OCI-LY7 (cell line): Measurements from ENCODE around the gene TMEM89. TPM values are rescaled to one million over a fixed set of nuclear protein-coding genes. Genes with fewer than 3 reads are reported as not detected.

Experiments
- BruUV-seq: library from RNA; stranded (reverse); fragments of 400-500 nt; replicated peaks from 2 replicates; lab custom pipeline; 2021; lab: Mats Ljungman, UMichigan
- CTCF ChIA-PET: fragments of 300-600 bp; sonication (Branson Sonifier 250); formaldehyde crosslinking; loops from one replicate; lab custom pipeline; 2022; ENCODE audit warnings: antibody characterized with exemption; ENCODE audit not compliant: unreplicated experiment; lab: Charles Lee
- POLR2A ChIA-PET: fragments of 300-600 bp; sonication (Branson Sonifier 250); formaldehyde crosslinking; loops from one replicate; lab custom pipeline; 2022; ENCODE audit warnings: antibody characterized with exemption; lab: Charles Lee
- DNase-seq: peaks from one replicate; pipeline ENCODE4 v3.0.0-alpha.2; 2015; ENCODE audit warnings: low spot score
- H2AFZ ChIP-seq: fragments of 200-600 bp; sonication (generic), shearing (Covaris generic); 2 replicates; pipeline ENCODE4 v1.6.1; 2014; ENCODE audit warnings: mild to moderate bottlenecking, antibody characterized with exemption, low read length, moderate library complexity
- H3K27ac ChIP-seq: fragments of 200-600 bp; sonication (generic); 2 replicates; pipeline ENCODE4 v1.5.1; 2014; ENCODE audit warnings: mixed run types, low read depth, mild to moderate bottlenecking, moderate library complexity, low read length, inconsistent platforms; ENCODE audit not compliant: poor library complexity, severe bottlenecking
- H3K36me3 ChIP-seq: fragments of 200-600 bp; sonication (generic); 2 replicates; pipeline ENCODE4 v1.6.1; 2014; ENCODE audit warnings: mild to moderate bottlenecking, antibody characterized with exemption, low read length, moderate library complexity, mixed read lengths; ENCODE audit not compliant: insufficient read depth
- H3K4me1 ChIP-seq: fragments of 200-600 bp; sonication (generic); 2 replicates; pipeline ENCODE4 v1.5.1; 2014; ENCODE audit warnings: mild to moderate bottlenecking, low read length; ENCODE audit not compliant: insufficient read depth, poor library complexity, severe bottlenecking
- H3K4me2 ChIP-seq: fragments of 200-600 bp; sonication (generic); 2 replicates; pipeline ENCODE4 v1.6.1; 2014; ENCODE audit warnings: mild to moderate bottlenecking, low read length
- H3K4me3 ChIP-seq: fragments of 200-600 bp; sonication (generic); 2 replicates; pipeline ENCODE4 v1.5.1; 2014; ENCODE audit warnings: mild to moderate bottlenecking, low read depth, low read length; ENCODE audit not compliant: poor library complexity, severe bottlenecking
- H3K79me2 ChIP-seq: fragments of 200-600 bp; sonication (generic); 2 replicates; pipeline ENCODE4 v1.6.1; 2016; ENCODE audit warnings: low read depth, mild to moderate bottlenecking, low read length, moderate library complexity, mixed read lengths; ENCODE audit not compliant: insufficient read depth
- H3K9me2 ChIP-seq: fragments of 200-600 bp; sonication (generic); 2 replicates; pipeline ENCODE4 v1.6.1; 2016; ENCODE audit warnings: mild to moderate bottlenecking, low read length, mixed read lengths; ENCODE audit not compliant: insufficient read depth
- H3K9me3 ChIP-seq: fragments of 200-600 bp; sonication (generic); 2 replicates; pipeline ENCODE4 v1.6.1; 2014; ENCODE audit warnings: mild to moderate bottlenecking, mixed run types, low read length, mixed read lengths
- H4K20me1 ChIP-seq: fragments of 200-600 bp; sonication (generic); 2 replicates; pipeline ENCODE4 v1.6.1; 2014; ENCODE audit warnings: mild to moderate bottlenecking, antibody characterized with exemption, low read length, moderate library complexity, mixed read lengths; ENCODE audit not compliant: insufficient read depth
- CTCF ChIP-seq: fragments of 200-600 bp; sonication (generic); conservative IDR thresholded peaks from 2 replicates; pipeline ENCODE4 v1.5.1; 2014; ENCODE audit warnings: mild to moderate bottlenecking, antibody characterized with exemption, low read length, moderate library complexity, mixed read lengths
- EZH2phosphoT487 ChIP-seq: fragments of 200-600 bp; sonication (generic); IDR thresholded peaks from 2 replicates; pipeline ENCODE4 v1.6.1; 2018; ENCODE audit warnings: low read depth, borderline replicate concordance, mild to moderate bottlenecking, mixed run types, antibody characterized with exemption, low read length, moderate library complexity, mixed read lengths
- intact Hi-C: fragments of 100-400 bp; cut with micrococcal nuclease; formaldehyde crosslinking; loops from one replicate; pipeline ENCODE4 v1.10.0; 2022; ENCODE audit not compliant: unreplicated experiment
- total RNA-seq, 2 experiments: library from RNA; depleted of rRNA in 1 of 2; stranded (reverse); fragments of >200 nt in 1 of 2; shearing (Covaris generic) in 1 of 2; gene quantifications; 2 replicates each; pipeline ENCODE4 v1.2.3, GENCODE V29; 2014 to 2022

TMEM89 gene
- total RNA-seq, 2 experiments from 2014 or later, result 1.6 TPM; not detected in 1

DNA sequence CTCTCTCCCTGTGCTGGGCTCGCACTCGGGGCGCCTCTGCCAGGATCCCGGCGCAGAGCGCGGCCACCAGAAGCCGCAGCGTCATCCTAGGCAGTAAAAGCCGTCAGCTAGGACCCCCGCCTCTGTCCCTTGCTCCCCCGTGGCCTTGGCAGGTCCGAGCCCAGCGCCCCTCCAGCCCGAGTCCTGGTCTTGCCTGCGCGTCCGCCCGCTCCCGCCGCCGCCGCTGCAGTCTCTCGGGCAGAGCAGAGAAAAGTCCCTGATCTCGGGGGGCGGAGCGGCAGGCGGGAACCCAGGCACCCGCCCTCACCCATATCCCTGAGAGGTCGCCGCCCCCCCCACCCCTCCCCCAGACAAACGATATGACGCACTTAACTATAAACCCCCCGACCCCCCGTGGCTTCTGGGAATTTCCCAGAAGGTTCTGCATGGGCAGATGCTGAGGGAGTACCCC, 26.5 kb downstream of the TMEM89 start, which contains the start of gene COL7A1:
COL7A1 (minus strand) TSS at position 255 of the 451 bp plus-strand sequence; CDS start at position 85, 170 bp downstream.
- H3K9me3 ChIP-seq, result no peaks in the 10 kb centered on the region
- intact Hi-C loops, result no loop called here
- H3K27ac ChIP-seq, result no peak within 1 kb of the TSS
- no peak for DNase-seq
- ChIA-PET POLR2A (no interaction called here), CTCF (no interaction called here)
- H3K4me1 ChIP-seq, result no peaks in the 10 kb centered on the region
- H3K4me2 ChIP-seq, result no peak within 1 kb of the TSS
- no TSS peak for BruUV-seq
- peaks cover 29% of the 10 kb centered on the region; the same call in 1 of the 2 replicates for H3K36me3 ChIP-seq
- no peak within 1 kb of the TSS for H2AFZ ChIP-seq
- no peaks in the 10 kb centered on the region for H3K79me2 ChIP-seq
- no peaks in the 10 kb centered on the region for H3K9me2 ChIP-seq
- H3K4me3 ChIP-seq, result no peak within 1 kb of the TSS
- no peaks in the 10 kb centered on the region for H4K20me1 ChIP-seq
- TF ChIP-seq EZH2phosphoT487, result no peak

DNA sequence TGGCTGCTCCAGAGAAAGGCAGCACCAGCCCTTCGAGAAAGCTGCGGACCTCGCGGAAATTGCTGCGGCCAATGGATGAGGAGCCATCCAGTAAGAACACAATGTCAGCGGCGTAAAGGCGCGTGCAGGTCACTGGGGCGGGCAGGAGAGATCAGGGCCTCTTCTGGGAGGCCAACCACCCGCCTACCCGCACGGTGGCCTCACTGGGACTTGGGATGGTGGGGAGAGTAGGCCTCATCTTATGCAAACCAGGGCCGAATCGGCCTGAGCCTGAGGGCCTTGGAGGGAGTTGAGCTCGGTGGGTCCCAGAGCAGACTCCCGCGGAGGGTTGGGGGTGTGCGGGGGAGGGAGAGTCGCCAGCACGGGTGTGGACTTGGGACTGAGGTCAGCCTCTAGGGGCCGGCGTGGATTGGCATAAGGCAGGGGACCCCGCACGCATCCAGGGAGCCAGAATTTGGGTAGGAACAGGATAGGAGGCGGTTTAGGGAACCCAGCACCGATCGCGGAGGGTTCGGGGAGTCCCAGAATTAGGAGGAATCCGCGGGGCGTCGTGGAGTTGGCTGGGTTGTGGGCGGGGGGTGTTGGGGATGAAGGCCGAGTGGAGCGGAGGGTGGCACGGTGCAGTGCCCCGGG, 27.0 kb downstream of the TMEM89 start:
- H4K20me1 ChIP-seq, result no peaks in the 10 kb centered on the region
- BruUV-seq, result no TSS peak
- no peak overlapping the region for H2AFZ ChIP-seq
- H3K27ac ChIP-seq, result no peak overlapping the region
- CTCF ChIA-PET, result no interaction called here
- H3K4me2 ChIP-seq, result no peak overlapping the region
- no peak for TF ChIP-seq EZH2phosphoT487
- TF ChIP-seq CTCF, result no peak
- H3K79me2 ChIP-seq, result no peaks in the 10 kb centered on the region
- H3K4me3 ChIP-seq, result no peak overlapping the region
- intact Hi-C loops, result no loop called here
- POLR2A ChIA-PET, result no interaction called here
- H3K4me1 ChIP-seq, result no peaks in the 10 kb centered on the region
- no peaks in the 10 kb centered on the region for H3K9me2 ChIP-seq
- H3K9me3 ChIP-seq, result no peaks in the 10 kb centered on the region
- no peak for DNase-seq
- peaks cover 23% of the 10 kb centered on the region; the same call in 1 of the 2 replicates for H3K36me3 ChIP-seq

- no peaks in the 10 kb centered on the region for H3K9me3 ChIP-seq
- no peak overlapping the region for H3K4me3 ChIP-seq
- intact Hi-C loops, result no loop called here
- H3K4me2 ChIP-seq, result no peak overlapping the region
- no peak for DNase-seq
- no peak for TF ChIP-seq EZH2phosphoT487
- no peak for TF ChIP-seq CTCF
- no peaks in the 10 kb centered on the region for H3K79me2 ChIP-seq
- no peaks in the 10 kb centered on the region for H3K4me1 ChIP-seq
- ChIA-PET POLR2A (no interaction called here), CTCF (no interaction called here)
- H3K27ac ChIP-seq, result no peak overlapping the region
- no peaks in the 10 kb centered on the region for H4K20me1 ChIP-seq
- no TSS peak for BruUV-seq
- H3K9me2 ChIP-seq, result no peaks in the 10 kb centered on the region
- peaks cover 11% of the 10 kb centered on the region; the same call in 1 of the 2 replicates for H3K36me3 ChIP-seq
- no peak overlapping the region for H2AFZ ChIP-seq
Observed at GRCh38 chr3:48593337-48593736, 28.2 kb downstream of the TMEM89 start.
